ENCODE data around the gene MORF4L1. TPM values are rescaled to one million over a fixed set of nuclear protein-coding genes. Genes with fewer than 3 reads are reported as not detected.

Gene MORF4L1
- total RNA-seq, 1 experiment from 2014 or later: 360 TPM

- CTCF ChIA-PET: no interaction called here
- Histone ChIP-seq H3K4me3 (ENCODE audit: low read depth in 2 of 2, low read length in 2 of 2) (peak overlapping the region; percentile 72 to 80), H3K4me1 (ENCODE audit: control insufficient read depth, insufficient read depth, low read length) (peaks cover 25% of the 10 kb centered on the region; the same call in 1 of the 2 replicates), H3K9me3 (ENCODE audit: control insufficient read depth, insufficient read depth, low read depth, low read length) (no peaks in the 10 kb centered on the region), H3K27me3 (ENCODE audit: control insufficient read depth, insufficient read depth, low read length) (no peaks in the 10 kb centered on the region), H3K36me3 (ENCODE audit: control insufficient read depth, insufficient read depth, low read length) (no peaks in the 10 kb centered on the region), H3K27ac (ENCODE audit: low read length) (peak overlapping the region; percentile 84)
- ATAC-seq: peak; percentile 56
- POLR2A ChIA-PET: no interaction called here
- no peak for DNase-seq (ENCODE audit: low read depth, low spot score)
- in situ Hi-C loops (cut with HindIII; ENCODE audit: low pct_unique_long_range_greater_than_20kb, low sequenced_read_pairs): no loop called here
- intact Hi-C loops (cut with micrococcal nuclease; ENCODE audit: unreplicated experiment): no loop called here
- TF ChIP-seq POLR2AphosphoS5 (IDR thresholded peaks at IDR 0.05; ENCODE audit: low read depth, low read length): no peak
- TF ChIP-seq SIN3A (IDR thresholded peaks at IDR 0.05; ENCODE audit: borderline replicate concordance, insufficient read depth, low read depth, low read length): no peak
- TF ChIP-seq CTCF (IDR thresholded peaks at IDR 0.05): no peak
- BruUV-seq (replicated peaks): no TSS peak
Observed at GRCh38 chr15:78944202-78944625, 71.5 kb downstream of the MORF4L1 start.

- POLR2A ChIA-PET: interaction anchor here (0.6 kb wide), 1 partner anchor 24 kb away, joined by 3 read pairs; no protein-coding TSS in a partner anchor
- intact Hi-C loops (cut with micrococcal nuclease; ENCODE audit: unreplicated experiment): no loop called here
Observed at GRCh38 chr15:78944669-78945407, 72.1 kb downstream of the MORF4L1 start, which contains the start of gene CTSH. Gene CTSH, minus strand, starts transcription at chr15:78945046. Its CDS starts 65 bp downstream, at chr15:78944981.

More at GRCh38 chr15:78944669-78945407, 72.1 kb downstream of the MORF4L1 start, which contains the start of gene CTSH:
- TF ChIP-seq POLR2AphosphoS5 (IDR thresholded peaks at IDR 0.05; ENCODE audit: low read depth, low read length): no peak
- TF ChIP-seq TCF7L2 (IDR thresholded peaks at IDR 0.05; ENCODE audit: low read depth, low read length): no peak
- no peak for TF ChIP-seq CTCF (IDR thresholded peaks at IDR 0.05)
- TF ChIP-seq SIN3A (IDR thresholded peaks at IDR 0.05; ENCODE audit: borderline replicate concordance, insufficient read depth, low read depth, low read length): no peak; the same call in 1 of the 2 replicates
- TF ChIP-seq REST (IDR thresholded peaks at IDR 0.05; ENCODE audit: insufficient read depth in 1 of 2, low read depth in 2 of 2, low read length in 1 of 2): no peak
- H3K4me1 ChIP-seq (ENCODE audit: control insufficient read depth, insufficient read depth, low read length): peaks cover 30% of the 10 kb centered on the region; the same call in 1 of the 2 replicates
- no peak for DNase-seq (ENCODE audit: low read depth, low spot score)
- peak within 1 kb of the TSS; percentile 72 to 80 for H3K4me3 ChIP-seq (ENCODE audit: low read depth in 2 of 2, low read length in 2 of 2)
- no peaks in the 10 kb centered on the region for H3K27me3 ChIP-seq (ENCODE audit: control insufficient read depth, insufficient read depth, low read length)
- CTCF ChIA-PET: no interaction called here
- peak; percentile 85 for ATAC-seq
- in situ Hi-C loops (cut with HindIII; ENCODE audit: low pct_unique_long_range_greater_than_20kb, low sequenced_read_pairs): no loop called here
- H3K36me3 ChIP-seq (ENCODE audit: control insufficient read depth, insufficient read depth, low read length): no peaks in the 10 kb centered on the region
- H3K27ac ChIP-seq (ENCODE audit: low read length): peak within 1 kb of the TSS; percentile 84
- BruUV-seq (replicated peaks): no TSS peak
- no peaks in the 10 kb centered on the region for H3K9me3 ChIP-seq (ENCODE audit: control insufficient read depth, insufficient read depth, low read depth, low read length)

All from Panc1 (cell line).